Neuronal stem cell (in vitro differentiated cells): ENCODE results near the gene BMS1.
"Not testable (repeated sequence)": the region's sequence is repeated elsewhere in the genome, so short reads cannot be mapped to it uniquely, and the experiment has no call there.

Source experiments
- DNase-seq: peaks from one replicate; pipeline ENCODE4 v3.0.0-alpha.2; 2013; ENCODE audit warnings: low spot score
- H2AFZ ChIP-seq: one replicate; pipeline ENCODE4 v1.6.1; 2013; ENCODE audit warnings: mild to moderate bottlenecking, low read length, inconsistent platforms
- H2AK5ac ChIP-seq: 2 replicates; pipeline ENCODE4 v1.6.1; 2013; ENCODE audit warnings: low read depth, mild to moderate bottlenecking, inconsistent platforms, low read length, moderate library complexity, mixed read lengths
- H2BK120ac ChIP-seq: 2 replicates; pipeline ENCODE4 v1.6.1; 2013; ENCODE audit warnings: low read depth, mild to moderate bottlenecking, inconsistent platforms, low read length, moderate library complexity, mixed read lengths
- H2BK12ac ChIP-seq: one replicate; pipeline ENCODE4 v1.6.1; 2013; ENCODE audit warnings: low read length, inconsistent platforms
- H2BK15ac ChIP-seq: 2 replicates; pipeline ENCODE4 v1.6.1; 2013; ENCODE audit warnings: mild to moderate bottlenecking, low read length, inconsistent platforms, mixed read lengths
- H2BK5ac ChIP-seq: one replicate; pipeline ENCODE4 v1.6.1; 2013; ENCODE audit warnings: inconsistent platforms, mild to moderate bottlenecking, low read length, moderate library complexity
- H3K14ac ChIP-seq: one replicate; pipeline ENCODE4 v1.6.1; 2013; ENCODE audit warnings: low read length, inconsistent platforms
- H3K18ac ChIP-seq: 2 replicates; pipeline ENCODE4 v1.6.1; 2013; ENCODE audit warnings: low read length, inconsistent platforms
- H3K23ac ChIP-seq: 2 replicates; pipeline ENCODE4 v1.6.1; 2013; ENCODE audit warnings: low read depth, mild to moderate bottlenecking, mixed read lengths, low read length, inconsistent platforms; ENCODE audit not compliant: poor library complexity
- H3K27ac ChIP-seq: replicated peaks from 3 replicates; pipeline ENCODE4 v1.5.1; 2013; ENCODE audit warnings: low read length, inconsistent platforms
- H3K27me3 ChIP-seq, 3 experiments: 2 replicates each; pipeline ENCODE4 v1.6.1; 2013; ENCODE audit warnings: low read length in 3 of 3, mild to moderate bottlenecking in 2 of 3, inconsistent platforms in 1 of 3, low read depth in 1 of 3, mixed read lengths in 1 of 3, moderate library complexity in 1 of 3; ENCODE audit not compliant: control insufficient read depth in 3 of 3, insufficient read depth in 3 of 3
- H3K36me3 ChIP-seq, 2 donors: replicated peaks in 1 of 2; 2 replicates each; pipeline ENCODE4 v1.6.1; 2013; ENCODE audit warnings: low read length in 2 of 2; ENCODE audit not compliant: control insufficient read depth in 2 of 2, insufficient read depth in 2 of 2
- H3K4ac ChIP-seq: 2 replicates; pipeline ENCODE4 v1.6.1; 2013; ENCODE audit warnings: inconsistent platforms, mild to moderate bottlenecking, low read length, moderate library complexity
- H3K4me1 ChIP-seq, 2 donors: 1 replicate in 1 of 2; 2 replicates in 1 of 2; pipeline ENCODE4 v1.6.1; 2013; ENCODE audit warnings: low read length in 2 of 2, low read depth in 1 of 2; ENCODE audit not compliant: control insufficient read depth in 2 of 2, insufficient read depth in 1 of 2
- H3K4me2 ChIP-seq: one replicate; pipeline ENCODE4 v1.6.1; 2013; ENCODE audit warnings: mild to moderate bottlenecking, low read length, inconsistent platforms; ENCODE audit not compliant: insufficient read depth, poor library complexity, severe bottlenecking
- H3K4me3 ChIP-seq, 2 donors: 2 replicates each; pipeline ENCODE4 v1.5.1; 2013; ENCODE audit warnings: low read length in 2 of 2, mild to moderate bottlenecking in 2 of 2, inconsistent platforms in 1 of 2, moderate library complexity in 1 of 2
- H3K79me1 ChIP-seq: one replicate; pipeline ENCODE4 v1.6.1; 2013; ENCODE audit warnings: low read depth, mild to moderate bottlenecking, inconsistent platforms, low read length, moderate library complexity
- H3K9ac ChIP-seq: one replicate; pipeline ENCODE4 v1.6.1; 2013; ENCODE audit warnings: mild to moderate bottlenecking, low read depth, low read length, inconsistent platforms; ENCODE audit not compliant: poor library complexity
- H3K9me3 ChIP-seq, 2 donors: replicated peaks in 1 of 2; 2 replicates each; pipeline versions ENCODE3 to v1.6.1; 2013; ENCODE audit warnings: low read length in 2 of 2, mild to moderate bottlenecking in 2 of 2, inconsistent platforms in 1 of 2, low read depth in 1 of 2, mixed read lengths in 1 of 2, moderate library complexity in 1 of 2; ENCODE audit not compliant: control insufficient read depth in 2 of 2, insufficient read depth in 1 of 2
- H4K8ac ChIP-seq: one replicate; pipeline ENCODE4 v1.6.1; 2013; ENCODE audit warnings: low read depth, mild to moderate bottlenecking, inconsistent platforms, low read length, moderate library complexity
- H4K91ac ChIP-seq: one replicate; pipeline ENCODE4 v1.6.1; 2013; ENCODE audit warnings: low read length, low read depth, mild to moderate bottlenecking, inconsistent platforms; ENCODE audit not compliant: poor library complexity
- WGBS, 2 donors: extraction: QIAGEN DNeasy Blood & Tissue Kit; methylation state at CpG; one replicate each; pipeline ENCODE4 v1.1.7; 2013; ENCODE audit warnings: missing lambda C conversion rate in 2 of 2, mixed read lengths in 1 of 2; ENCODE audit not compliant: insufficient read length in 2 of 2, insufficient replicate concordance in 1 of 2; ENCODE audit errors: extremely low coverage in 2 of 2; 5-methylcytosine and 5-hydroxymethylcytosine counted together

The BMS1 gene

DNA sequence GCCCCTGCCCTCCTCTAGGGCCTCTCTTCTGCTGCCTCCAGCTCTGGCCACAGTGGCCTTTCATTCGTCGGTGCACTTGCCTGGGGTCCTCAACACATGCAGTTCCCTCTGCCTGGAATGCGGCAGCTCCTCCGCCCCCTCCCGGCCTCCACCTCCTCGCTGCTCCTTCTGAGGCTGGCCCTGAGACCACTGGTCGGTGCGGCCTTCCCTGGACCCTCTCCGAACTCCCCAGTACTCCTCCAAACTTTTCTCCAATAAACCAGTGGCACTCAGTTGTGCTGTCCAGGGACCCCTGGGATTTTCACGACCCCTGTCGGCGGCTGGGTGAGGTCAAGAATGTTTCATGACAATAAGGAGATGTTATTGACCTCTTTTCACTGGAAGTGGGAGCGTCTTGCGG, 53.5 kb downstream of the BMS1 start:
- Histone ChIP-seq H3K4me2 (no peak overlapping the region), H4K8ac (peak overlapping the region; percentile 43), H3K4me3 (no peak overlapping the region), H2AK5ac (no peak overlapping the region), H3K14ac (no peak overlapping the region), H4K91ac (no peak overlapping the region), H3K4ac (no peak overlapping the region), H3K79me1 (no peaks in the 10 kb centered on the region), H2AFZ (peak overlapping the region; percentile 56), H3K9ac (no peak overlapping the region), H2BK12ac (no peak overlapping the region), H2BK120ac (no peak overlapping the region), H2BK15ac (no peak overlapping the region), H3K9me3 (no peaks in the 10 kb centered on the region), H3K4me1 (no peaks in the 10 kb centered on the region), H3K27ac (no peak overlapping the region), H2BK5ac (peak overlapping the region; percentile 66), H3K36me3 (peaks cover 3 to 18% of the 10 kb centered on the region in 2 donors), H3K18ac (peak overlapping the region; percentile 17), H3K23ac (no peak overlapping the region), H3K27me3 (no peaks in the 10 kb centered on the region)
- no CpG with 5 or more reads among the region's 14 CpGs for WGBS, 2 donors
- no peak for DNase-seq

DNA sequence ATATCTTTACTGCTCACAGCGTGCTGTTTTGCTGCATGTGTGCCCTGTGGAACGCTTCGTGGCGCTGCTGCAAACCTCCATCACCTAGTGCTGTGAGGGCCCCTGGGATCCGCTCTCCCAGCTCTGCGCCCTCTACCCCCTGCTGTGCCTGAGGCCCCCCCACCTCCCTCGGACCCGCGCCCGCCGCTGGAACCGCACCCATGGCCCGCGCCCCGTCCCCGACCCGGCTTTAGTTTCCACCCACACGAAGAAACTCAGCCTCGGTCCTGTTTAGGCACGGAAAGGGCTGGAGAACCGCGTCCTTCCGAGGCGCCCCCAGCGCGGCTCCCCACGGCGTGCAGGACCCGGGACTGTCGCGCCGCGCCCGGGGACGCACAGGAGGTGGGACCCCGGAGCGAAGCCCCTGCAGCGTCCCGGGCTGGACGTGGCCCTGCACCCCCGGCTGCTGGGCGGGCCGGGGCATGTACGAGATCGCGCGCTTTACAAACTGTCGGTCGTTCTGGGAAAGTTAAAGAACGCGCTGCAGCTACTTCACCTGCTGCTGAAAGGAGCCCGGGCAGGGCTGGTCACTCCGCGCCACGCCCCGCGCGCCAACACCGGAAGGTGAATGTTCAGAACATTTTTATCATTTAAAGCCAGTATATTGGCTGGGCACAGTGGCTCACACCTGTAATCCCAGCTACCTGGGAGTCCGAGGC, 54.3 kb downstream of the BMS1 start:
- Histone ChIP-seq H2BK5ac (no peak overlapping the region), H3K4me2 (peak overlapping the region; percentile 11), H3K27me3 (no peaks in the 10 kb centered on the region), H3K14ac (no peak overlapping the region), H3K4me1 (no peaks in the 10 kb centered on the region), H2BK120ac (no peak overlapping the region), H2AK5ac (no peak overlapping the region), H3K4ac (no peak overlapping the region), H3K4me3 (no peak overlapping the region), H2BK15ac (no peak overlapping the region), H3K18ac (peak overlapping the region; percentile 27), H3K36me3 (peaks cover 3 to 10% of the 10 kb centered on the region in 2 donors), H3K27ac (no peak overlapping the region), H3K23ac (peak overlapping the region; percentile 43), H4K8ac (no peak overlapping the region), H3K79me1 (no peaks in the 10 kb centered on the region), H4K91ac (no peak overlapping the region), H2AFZ (peak overlapping the region; percentile 65), H3K9me3 (no peaks in the 10 kb centered on the region), H2BK12ac (no peak overlapping the region), H3K9ac (no peak overlapping the region)
- no peak for DNase-seq
- no CpG with 5 or more reads among the region's 60 CpGs for WGBS, 2 donors

DNA sequence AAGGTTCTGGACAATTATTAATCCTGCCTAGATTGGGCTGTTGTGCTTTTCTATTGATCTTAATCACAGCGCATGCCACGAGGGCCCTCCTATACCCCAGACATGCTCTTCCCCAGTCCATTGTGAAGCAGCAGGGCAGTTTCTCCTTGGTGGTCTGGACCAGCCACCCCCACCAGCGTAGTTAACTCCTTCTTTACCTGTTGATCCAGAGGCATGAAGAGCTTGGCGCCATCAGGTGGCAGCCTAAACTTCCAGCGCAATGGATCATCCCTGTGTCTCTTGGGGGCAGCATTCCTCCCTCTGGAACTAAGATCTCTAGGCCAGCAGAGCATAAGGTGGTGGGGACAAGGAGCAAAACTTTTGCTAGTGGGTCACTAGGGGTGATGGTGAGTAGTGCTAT, 62.2 kb downstream of the BMS1 start:
- H2AK5ac ChIP-seq, H3K9ac ChIP-seq, H4K91ac ChIP-seq, H3K27ac ChIP-seq, H3K18ac ChIP-seq, H3K4me3 ChIP-seq, H3K4me1 ChIP-seq, H2AFZ ChIP-seq, H3K27me3 ChIP-seq, DNase-seq, H3K9me3 ChIP-seq, H2BK5ac ChIP-seq, H3K14ac ChIP-seq, H4K8ac ChIP-seq, H2BK15ac ChIP-seq, H2BK12ac ChIP-seq, H3K4ac ChIP-seq, H3K36me3 ChIP-seq, H2BK120ac ChIP-seq, H3K79me1 ChIP-seq, H3K4me2 ChIP-seq, H3K23ac ChIP-seq: not testable (repeated sequence)
- WGBS, 2 donors: no CpG with 5 or more reads among the region's 5 CpGs

DNA sequence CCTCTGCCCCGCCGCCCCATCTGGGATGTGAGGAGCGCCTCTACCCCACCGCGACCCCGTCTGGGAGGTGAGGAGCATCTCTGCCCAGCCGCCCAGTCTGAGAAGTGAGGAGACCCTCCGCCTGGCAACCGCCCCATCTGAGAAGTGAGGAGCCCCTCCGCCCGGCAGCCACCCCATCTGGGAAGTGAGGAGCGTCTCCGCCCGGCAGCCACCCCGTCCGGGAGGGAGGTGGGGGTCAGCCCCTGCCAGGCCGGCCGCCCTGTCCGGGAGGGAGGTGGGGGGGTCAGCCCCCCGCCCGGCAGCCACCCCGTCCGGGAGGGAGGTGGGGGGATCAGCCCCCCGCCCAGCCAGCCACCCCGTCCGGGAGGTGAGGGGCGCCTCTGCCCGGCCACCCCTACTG, 64.7 kb downstream of the BMS1 start:
- not testable (repeated sequence) for H3K79me1 ChIP-seq, H2BK120ac ChIP-seq, H3K4ac ChIP-seq, H2AK5ac ChIP-seq, H2AFZ ChIP-seq, H4K91ac ChIP-seq, DNase-seq, H3K18ac ChIP-seq, H3K27ac ChIP-seq, H2BK5ac ChIP-seq, H2BK15ac ChIP-seq, H3K27me3 ChIP-seq, H3K4me1 ChIP-seq, H3K14ac ChIP-seq, H3K4me2 ChIP-seq, H3K4me3 ChIP-seq, H4K8ac ChIP-seq, H3K9me3 ChIP-seq, H2BK12ac ChIP-seq, H3K23ac ChIP-seq, H3K9ac ChIP-seq, H3K36me3 ChIP-seq
- WGBS, 2 donors: no CpG with 5 or more reads among the region's 28 CpGs
